GM12873 (cell line): ENCODE data around the gene MYO1B.

Source experiments
- CTCF ChIP-seq: IDR thresholded peaks from 2 replicates; pipeline ENCODE4 v1.5.1; 2012; ENCODE audit warnings: low read depth, mild to moderate bottlenecking, moderate library complexity, low read length, control low read depth; ENCODE audit not compliant: insufficient read depth; ENCODE audit errors: missing control alignments

MYO1B gene

GRCh38 chr2:191240871-191241270 is 4.3 kb upstream of the MYO1B start:
- no peak for TF ChIP-seq CTCF

- no peak for TF ChIP-seq CTCF
These were observed 3.8 kb upstream of the MYO1B start for GRCh38 chr2:191241418-191241817.

GRCh38 chr2:191243154-191243553 is 2.0 kb upstream of the MYO1B start:
- TF ChIP-seq CTCF, result no peak

GRCh38 chr2:191244350-191244749 is 854 bp upstream of the MYO1B start:
- TF ChIP-seq CTCF, result no peak

GRCh38 chr2:191245869-191246531 is 796 bp downstream of the MYO1B start:
- no peak for TF ChIP-seq CTCF

- no peak for TF ChIP-seq CTCF
These were observed 1.7 kb downstream of the MYO1B start for GRCh38 chr2:191246820-191247380.

- no peak for TF ChIP-seq CTCF
These were observed 2.3 kb downstream of the MYO1B start for GRCh38 chr2:191247381-191248057.
